Activated CD4-positive, alpha-beta T cell treated with anti-CD3 and anti-CD28 coated beads, Interleukin-2, amount 10 ng/mL, durations not matched to agents 7 days and 5 days (primary cell): ENCODE data around the gene FZD2. TPM values are rescaled to one million over a fixed set of nuclear protein-coding genes. Genes with fewer than 3 reads are reported as not detected.
"Not testable (repeated sequence)": the region's sequence is repeated elsewhere in the genome, so short reads cannot be mapped to it uniquely, and the experiment has no call there.

Experiments
- CTCF ChIA-PET: fragments of 350-600 bp; sonication (Branson Sonifier 250); formaldehyde crosslinking; loops from one replicate; lab custom pipeline; 2021; ENCODE audit warnings: antibody characterized with exemption; lab: Charles Lee
- POLR2A ChIA-PET: fragments of 350-600 bp; sonication (Branson Sonifier 250); formaldehyde crosslinking; loops from one replicate; lab custom pipeline; 2021; ENCODE audit warnings: antibody characterized with exemption; lab: Charles Lee
- DNase-seq: peaks from one replicate; pipeline ENCODE4 v3.0.0-alpha.2; 2020
- H3K27ac Mint-ChIP-seq: one replicate; pipeline ENCODE4 v1.8.0; 2021; ENCODE audit warnings: mild to moderate bottlenecking, moderate library complexity, mixed read lengths
- H3K27me3 Mint-ChIP-seq: one replicate; pipeline ENCODE4 v1.8.0; 2021; ENCODE audit warnings: mixed read lengths
- H3K36me3 Mint-ChIP-seq: one replicate; pipeline ENCODE4 v1.8.0; 2021; ENCODE audit warnings: low read depth, mixed read lengths
- H3K4me1 Mint-ChIP-seq: one replicate; pipeline ENCODE4 v1.8.0; 2021; ENCODE audit warnings: mixed read lengths
- H3K4me3 Mint-ChIP-seq: one replicate; pipeline ENCODE4 v1.8.0; 2021; ENCODE audit warnings: mild to moderate bottlenecking, moderate library complexity, mixed read lengths
- H3K9me3 Mint-ChIP-seq: one replicate; pipeline ENCODE4 v1.8.0; 2021; ENCODE audit warnings: mixed read lengths
- total RNA-seq, 2 experiments: library from RNA; stranded (reverse); gene quantifications; one replicate each; pipeline ENCODE4 v1.2.3, GENCODE V29; 2021

FZD2 gene
- total RNA-seq, 2 experiments from 2014 or later: 0.15 TPM; not detected in 1

- POLR2A ChIA-PET: interaction anchor here (0.6 to 0.7 kb wide), 2 partner anchors 10 to 687 kb away, joined by 4 read pairs; no protein-coding TSS in a partner anchor
- H3K27ac Mint-ChIP-seq, DNase-seq, H3K4me3 Mint-ChIP-seq, H3K4me1 Mint-ChIP-seq, CTCF ChIA-PET, H3K36me3 Mint-ChIP-seq, H3K9me3 Mint-ChIP-seq: not testable (repeated sequence)
- peaks cover 16% of the 10 kb centered on the region for H3K27me3 Mint-ChIP-seq
Observed at GRCh38 chr17:44568311-44568944, 11.1 kb downstream of the FZD2 start.

DNA sequence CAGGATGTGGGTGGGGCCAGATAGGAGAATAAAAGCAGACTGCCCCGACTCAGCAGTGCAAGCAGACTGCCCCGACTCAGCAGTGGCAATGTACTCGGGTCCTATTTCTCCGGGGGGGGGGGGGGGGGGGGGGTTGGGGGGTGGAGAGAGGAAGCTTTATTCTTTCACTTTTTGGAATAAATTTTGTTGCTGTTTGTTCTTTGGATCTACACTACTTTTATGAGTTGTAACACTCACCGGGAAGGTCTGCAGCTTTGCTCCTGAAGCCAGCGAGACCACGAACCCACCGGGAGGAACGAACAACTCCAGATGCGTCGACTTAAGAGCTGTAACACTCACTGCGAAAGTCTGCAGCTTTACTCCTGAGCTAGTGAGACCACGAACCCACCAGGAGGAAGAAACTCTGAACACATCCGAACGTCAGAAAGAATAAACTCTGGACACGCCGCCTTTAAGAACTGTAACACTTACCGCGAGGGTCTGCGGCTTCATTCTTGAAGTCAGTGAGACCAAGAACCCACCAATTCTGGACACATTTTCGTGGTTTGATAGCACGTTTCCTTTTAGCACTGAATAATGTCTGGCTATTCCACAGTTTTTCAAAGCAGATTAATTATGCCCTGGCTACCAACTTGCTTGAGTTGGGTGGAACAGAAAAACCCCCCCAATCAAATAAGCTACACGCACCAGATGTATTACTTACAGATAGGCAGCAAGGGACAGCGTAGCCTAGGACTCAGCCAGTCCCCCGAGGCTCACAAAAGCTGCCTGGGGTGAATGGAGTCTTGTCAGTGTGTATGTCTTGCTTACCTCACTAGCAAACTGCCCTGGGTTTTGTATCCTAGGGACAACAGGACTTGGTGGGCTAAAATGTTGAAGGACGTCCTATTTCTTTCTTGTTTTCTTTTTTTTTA is 11.9 kb downstream of the FZD2 start:
- peaks cover 2% of the 10 kb centered on the region for H3K36me3 Mint-ChIP-seq
- CTCF ChIA-PET: interaction anchor here (0.7 kb wide), 1 partner anchor 70 kb away, joined by 3 read pairs; no protein-coding TSS in a partner anchor
- no peaks in the 10 kb centered on the region for H3K4me1 Mint-ChIP-seq
- H3K9me3 Mint-ChIP-seq: peaks cover 9% of the 10 kb centered on the region
- POLR2A ChIA-PET: interaction anchor here (0.6 to 0.7 kb wide), 2 partner anchors 10 to 688 kb away, joined by 4 read pairs; no protein-coding TSS in a partner anchor
- H3K4me3 Mint-ChIP-seq: no peak overlapping the region
- DNase-seq: no peak
- no peak overlapping the region for H3K27ac Mint-ChIP-seq
- H3K27me3 Mint-ChIP-seq: peaks cover 16% of the 10 kb centered on the region

GRCh38 chr17:44572801-44573200 is 15.5 kb downstream of the FZD2 start:
- H3K9me3 Mint-ChIP-seq: no peaks in the 10 kb centered on the region
- H3K36me3 Mint-ChIP-seq: no peaks in the 10 kb centered on the region
- H3K27ac Mint-ChIP-seq: no peak overlapping the region
- no peak overlapping the region for H3K4me3 Mint-ChIP-seq
- peaks cover 22% of the 10 kb centered on the region for H3K27me3 Mint-ChIP-seq
- H3K4me1 Mint-ChIP-seq: no peaks in the 10 kb centered on the region
- CTCF ChIA-PET: interaction anchor here (0.6 to 1.5 kb wide), 2 partner anchors 16 to 157 kb away, joined by 5 read pairs; partner anchors contain the start of gene FZD2
- POLR2A ChIA-PET: no interaction called here
- DNase-seq: no peak

GRCh38 chr17:44575403-44575802 is 18.1 kb downstream of the FZD2 start:
- H3K9me3 Mint-ChIP-seq: no peaks in the 10 kb centered on the region
- CTCF ChIA-PET: interaction anchor here (0.6 to 1.0 kb wide), 4 partner anchors 32 to 72 kb away, joined by 3 to 4 read pairs (median 3); partner anchors contain the start of gene GPATCH8
- no peaks in the 10 kb centered on the region for H3K36me3 Mint-ChIP-seq
- peaks cover 26% of the 10 kb centered on the region for H3K27me3 Mint-ChIP-seq
- POLR2A ChIA-PET: no interaction called here
- H3K4me3 Mint-ChIP-seq: no peak overlapping the region
- no peak overlapping the region for H3K27ac Mint-ChIP-seq
- H3K4me1 Mint-ChIP-seq: no peaks in the 10 kb centered on the region
- no peak for DNase-seq

DNA sequence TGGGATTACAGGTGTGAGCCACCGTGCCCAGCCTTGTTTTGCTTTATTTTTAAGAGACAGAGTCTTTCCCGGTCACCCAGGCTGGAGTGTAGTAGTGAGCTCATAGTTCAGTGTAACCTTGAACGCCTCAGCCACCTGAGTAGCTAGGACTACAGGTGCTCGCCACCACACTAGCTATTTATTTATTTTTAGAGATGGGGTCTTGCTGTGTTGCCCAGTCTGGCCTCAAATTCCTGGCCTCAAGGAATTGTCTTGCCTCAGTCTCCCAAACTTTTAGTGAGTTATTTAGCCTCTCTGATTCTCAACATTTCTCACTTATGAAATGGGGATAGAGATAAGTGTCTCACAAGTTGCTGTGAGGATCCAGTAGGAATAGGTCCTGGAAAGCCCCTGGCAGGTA is 21.7 kb downstream of the FZD2 start:
- no peak for DNase-seq
- H3K4me3 Mint-ChIP-seq: no peak overlapping the region
- ChIA-PET CTCF (no interaction called here), POLR2A (interaction anchor here (0.6 kb wide), 1 partner anchor 10 kb away, joined by 4 read pairs; no protein-coding TSS in a partner anchor)
- H3K27ac Mint-ChIP-seq: no peak overlapping the region
- peaks cover 27% of the 10 kb centered on the region for H3K27me3 Mint-ChIP-seq
- H3K36me3 Mint-ChIP-seq: no peaks in the 10 kb centered on the region
- no peaks in the 10 kb centered on the region for H3K9me3 Mint-ChIP-seq
- no peaks in the 10 kb centered on the region for H3K4me1 Mint-ChIP-seq

GRCh38 chr17:44581868-44582267 is 24.6 kb downstream of the FZD2 start:
- Mint-ChIP-seq H3K36me3 (no peaks in the 10 kb centered on the region), H3K27ac (no peak overlapping the region), H3K4me3 (no peak overlapping the region), H3K27me3 (peaks cover 17% of the 10 kb centered on the region), H3K9me3 (no peaks in the 10 kb centered on the region), H3K4me1 (no peaks in the 10 kb centered on the region)
- no peak for DNase-seq
- CTCF ChIA-PET: no interaction called here
- POLR2A ChIA-PET: no interaction called here

DNA sequence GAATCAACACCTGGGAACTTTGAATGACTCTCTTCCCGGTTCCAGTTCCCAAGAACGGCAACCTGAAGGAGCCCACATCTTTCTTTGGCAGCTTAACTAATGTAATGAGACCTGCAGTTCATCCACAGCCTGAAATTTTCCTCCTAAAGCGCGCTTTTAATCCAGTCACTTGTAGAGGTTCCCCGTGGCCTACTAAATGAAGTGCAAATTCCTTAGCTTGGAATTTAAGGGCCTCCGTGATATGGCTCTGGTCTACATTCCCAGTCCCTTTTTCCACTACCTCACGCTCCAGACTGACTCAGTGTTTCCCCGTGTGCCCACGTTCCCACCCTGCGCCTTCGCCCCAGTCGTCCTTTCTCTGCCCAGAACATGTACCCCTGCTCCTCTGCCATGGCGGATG is 27.2 kb downstream of the FZD2 start:
- Mint-ChIP-seq H3K4me3 (no peak overlapping the region), H3K4me1 (no peaks in the 10 kb centered on the region), H3K27ac (no peak overlapping the region), H3K36me3 (no peaks in the 10 kb centered on the region), H3K9me3 (no peaks in the 10 kb centered on the region), H3K27me3 (peaks cover 8% of the 10 kb centered on the region)
- no peak for DNase-seq
- ChIA-PET POLR2A (no interaction called here), CTCF (interaction anchor here (1.2 kb wide), 1 partner anchor 28 kb away, joined by 4 read pairs; the partner anchor contains the start of gene FZD2)

DNA sequence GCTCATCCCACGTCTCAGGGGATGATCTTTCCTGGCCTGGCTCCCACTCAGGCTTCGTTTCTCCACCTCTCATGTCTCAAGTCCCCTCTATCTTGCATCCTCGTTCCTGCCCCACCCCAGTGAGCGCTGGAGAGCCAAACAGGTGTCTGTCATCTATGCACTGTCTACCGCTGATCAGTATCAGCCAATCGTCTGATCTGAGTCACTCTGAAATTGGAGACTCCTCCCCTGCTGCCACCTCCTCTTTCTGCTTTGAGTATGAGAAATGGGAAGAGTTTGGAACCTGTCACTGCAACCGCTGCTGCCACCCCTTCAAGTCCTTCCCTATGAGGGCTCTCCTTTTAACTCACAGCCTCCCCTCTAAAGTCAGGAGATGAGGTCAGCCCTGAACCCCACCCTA is 28.0 kb downstream of the FZD2 start:
- peaks cover 6% of the 10 kb centered on the region for H3K27me3 Mint-ChIP-seq

GRCh38 chr17:44587339-44587738 is 30.1 kb downstream of the FZD2 start:
- Mint-ChIP-seq H3K27ac (no peak overlapping the region), H3K9me3 (no peaks in the 10 kb centered on the region), H3K36me3 (no peaks in the 10 kb centered on the region), H3K27me3 (no peaks in the 10 kb centered on the region), H3K4me3 (no peak overlapping the region), H3K4me1 (no peaks in the 10 kb centered on the region)
- CTCF ChIA-PET: interaction anchor here (0.6 kb wide), 1 partner anchor 33 kb away, joined by 3 read pairs; no protein-coding TSS in a partner anchor
- POLR2A ChIA-PET: no interaction called here
- DNase-seq: no peak

More for the DNA sequence above, 28.0 kb downstream of the FZD2 start:
- Mint-ChIP-seq H3K4me1 (no peaks in the 10 kb centered on the region), H3K27ac (no peak overlapping the region), H3K36me3 (no peaks in the 10 kb centered on the region), H3K4me3 (no peak overlapping the region), H3K9me3 (no peaks in the 10 kb centered on the region)
- ChIA-PET POLR2A (no interaction called here), CTCF (no interaction called here)
- DNase-seq: no peak

- Mint-ChIP-seq H3K36me3 (no peaks in the 10 kb centered on the region), H3K27me3 (peaks cover 5% of the 10 kb centered on the region), H3K9me3 (no peaks in the 10 kb centered on the region), H3K4me3 (no peak overlapping the region), H3K27ac (no peak overlapping the region), H3K4me1 (no peaks in the 10 kb centered on the region)
- no peak for DNase-seq
- CTCF ChIA-PET: no interaction called here
- POLR2A ChIA-PET: no interaction called here
Observed at GRCh38 chr17:44589316-44590071, 32.2 kb downstream of the FZD2 start.

GRCh38 chr17:44590072-44590462 is 32.8 kb downstream of the FZD2 start:
- H3K27ac Mint-ChIP-seq, H3K4me1 Mint-ChIP-seq, H3K36me3 Mint-ChIP-seq, POLR2A ChIA-PET, H3K27me3 Mint-ChIP-seq, H3K4me3 Mint-ChIP-seq, DNase-seq, H3K9me3 Mint-ChIP-seq, CTCF ChIA-PET: not testable (repeated sequence)

DNA sequence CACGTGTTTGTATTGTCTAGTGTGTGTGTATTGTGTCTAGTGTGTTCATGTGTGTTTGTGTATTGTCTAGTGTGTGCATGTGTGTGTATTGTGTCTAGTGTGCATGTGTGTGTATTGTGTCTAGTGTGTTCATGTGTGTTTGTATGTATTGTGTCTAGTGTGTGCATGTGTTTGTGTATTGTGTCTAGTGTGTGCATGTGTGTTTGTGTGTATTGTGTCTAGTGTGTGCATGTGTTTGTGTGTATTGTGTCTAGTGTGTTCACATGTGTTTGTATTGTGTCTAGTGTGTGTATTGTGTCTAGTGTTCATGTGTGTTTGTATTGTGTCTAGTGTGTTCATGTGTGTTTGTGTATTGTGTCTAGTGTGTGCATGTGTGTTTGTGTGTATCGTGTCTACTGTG is 33.5 kb downstream of the FZD2 start:
- POLR2A ChIA-PET, CTCF ChIA-PET, H3K36me3 Mint-ChIP-seq, DNase-seq, H3K27ac Mint-ChIP-seq, H3K27me3 Mint-ChIP-seq, H3K4me1 Mint-ChIP-seq, H3K9me3 Mint-ChIP-seq, H3K4me3 Mint-ChIP-seq: not testable (repeated sequence)
